ENCODE data around the gene SIGLEC11.

SIGLEC11 gene

DNA sequence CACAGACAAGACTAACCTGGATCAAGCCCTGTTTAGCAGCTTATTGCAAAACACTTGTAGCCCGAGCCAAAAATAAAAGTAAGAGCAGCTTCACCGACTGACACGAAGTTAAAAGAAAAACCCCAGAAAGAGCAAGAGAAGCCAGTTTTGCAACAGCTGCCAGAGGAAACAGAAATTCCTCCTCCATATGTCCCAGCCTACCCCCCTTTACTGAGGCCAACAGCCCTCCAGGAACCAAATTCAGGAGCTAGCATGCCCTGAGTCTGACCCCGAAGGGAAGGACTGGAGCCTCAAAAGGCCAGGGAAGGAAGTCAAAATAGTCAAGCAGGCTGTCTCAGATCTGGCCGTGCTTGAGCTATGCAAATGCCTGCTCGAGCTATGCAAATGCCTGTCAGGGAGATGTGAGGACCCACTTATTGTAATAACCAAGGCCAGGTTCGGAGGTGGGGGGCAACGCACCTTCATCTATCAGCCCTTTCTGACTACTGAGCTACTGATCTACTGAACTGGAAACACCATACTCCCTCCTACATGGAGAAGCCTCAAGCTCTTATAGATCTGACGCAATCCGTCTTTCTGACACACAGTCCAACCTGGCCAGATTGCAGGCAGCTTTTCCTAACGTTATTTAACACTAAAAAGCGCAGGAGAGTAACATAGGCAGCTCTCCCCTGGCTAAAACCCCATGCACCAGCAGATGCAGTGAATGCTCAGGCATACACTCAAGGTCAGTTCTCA, 6.7 kb downstream of the SIGLEC11 start:
- no peak for TF ChIP-seq EZH2 (IDR thresholded peaks at IDR 0.05; ENCODE audit: borderline replicate concordance, low read length)
- TF ChIP-seq, protein P1, sequence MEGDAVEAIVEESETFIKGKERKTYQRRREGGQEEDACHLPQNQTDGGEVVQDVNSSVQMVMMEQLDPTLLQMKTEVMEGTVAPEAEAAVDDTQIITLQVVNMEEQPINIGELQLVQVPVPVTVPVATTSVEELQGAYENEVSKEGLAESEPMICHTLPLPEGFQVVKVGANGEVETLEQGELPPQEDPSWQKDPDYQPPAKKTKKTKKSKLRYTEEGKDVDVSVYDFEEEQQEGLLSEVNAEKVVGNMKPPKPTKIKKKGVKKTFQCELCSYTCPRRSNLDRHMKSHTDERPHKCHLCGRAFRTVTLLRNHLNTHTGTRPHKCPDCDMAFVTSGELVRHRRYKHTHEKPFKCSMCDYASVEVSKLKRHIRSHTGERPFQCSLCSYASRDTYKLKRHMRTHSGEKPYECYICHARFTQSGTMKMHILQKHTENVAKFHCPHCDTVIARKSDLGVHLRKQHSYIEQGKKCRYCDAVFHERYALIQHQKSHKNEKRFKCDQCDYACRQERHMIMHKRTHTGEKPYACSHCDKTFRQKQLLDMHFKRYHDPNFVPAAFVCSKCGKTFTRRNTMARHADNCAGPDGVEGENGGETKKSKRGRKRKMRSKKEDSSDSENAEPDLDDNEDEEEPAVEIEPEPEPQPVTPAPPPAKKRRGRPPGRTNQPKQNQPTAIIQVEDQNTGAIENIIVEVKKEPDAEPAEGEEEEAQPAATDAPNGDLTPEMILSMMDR (IDR thresholded peaks at IDR 0.05; ENCODE audit: low read length) = no peak
- H4K20me1 ChIP-seq (ENCODE audit: insufficient read depth, low read length) = no peaks in the 10 kb centered on the region
- H3K9me2 ChIP-seq (ENCODE audit: low read depth, low read length) = no peaks in the 10 kb centered on the region
- H3K27me3 ChIP-seq (ENCODE audit: insufficient read depth, low read length) = peaks cover 8% of the 10 kb centered on the region
- no peak overlapping the region for H2AFZ ChIP-seq (ENCODE audit: low read length)
- H3F3A ChIP-seq (ENCODE audit: insufficient read depth, low read length) = no peaks in the 10 kb centered on the region
- no peak overlapping the region for H3K4me3 ChIP-seq (ENCODE audit: low read depth, low read length, poor library complexity, severe bottlenecking)
- H3K9ac ChIP-seq (ENCODE audit: low read length) = no peak overlapping the region
- H3K36me3 ChIP-seq (ENCODE audit: insufficient read depth, low read length) = no peaks in the 10 kb centered on the region; the same call in 1 of the 2 replicates
- H3K27ac ChIP-seq (ENCODE audit: low read depth, low read length, poor library complexity, severe bottlenecking) = no peak overlapping the region
- no peak overlapping the region for H3K4me2 ChIP-seq (ENCODE audit: low read length)
- no peaks in the 10 kb centered on the region for H3K79me2 ChIP-seq (ENCODE audit: insufficient read depth, low read length)
- H3K4me1 ChIP-seq (ENCODE audit: insufficient read depth, low read length, severe bottlenecking) = peaks cover 7% of the 10 kb centered on the region
- no peaks in the 10 kb centered on the region for H3K9me3 ChIP-seq (ENCODE audit: low read length)

DNA sequence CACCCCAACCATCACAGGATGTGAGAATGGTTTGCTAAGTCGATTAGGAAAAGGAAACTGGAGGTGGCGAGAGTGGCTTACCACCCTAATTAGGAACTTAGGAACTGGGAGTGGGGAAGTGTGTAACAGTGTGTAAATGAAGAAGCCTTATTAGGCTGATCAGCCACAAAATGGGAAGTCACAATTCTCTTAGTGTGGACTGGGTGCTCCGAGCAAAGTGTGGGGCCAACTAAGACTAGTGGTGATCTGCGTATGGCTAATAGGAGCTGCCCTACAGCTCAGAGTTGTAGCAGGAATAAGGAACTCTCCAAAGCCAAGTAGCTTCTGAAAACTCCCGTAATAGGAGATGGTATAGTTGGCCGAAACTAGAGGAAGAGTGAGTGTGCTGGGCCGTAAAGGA, 7.6 kb downstream of the SIGLEC11 start:
- no peaks in the 10 kb centered on the region for H3K79me2 ChIP-seq (ENCODE audit: insufficient read depth, low read length)
- no peak overlapping the region for H3K4me2 ChIP-seq (ENCODE audit: low read length)
- no peak overlapping the region for H3K27ac ChIP-seq (ENCODE audit: low read depth, low read length, poor library complexity, severe bottlenecking)
- no peak overlapping the region for H3K4me3 ChIP-seq (ENCODE audit: low read depth, low read length, poor library complexity, severe bottlenecking)
- no peaks in the 10 kb centered on the region for H3F3A ChIP-seq (ENCODE audit: insufficient read depth, low read length)
- H3K4me1 ChIP-seq (ENCODE audit: insufficient read depth, low read length, severe bottlenecking) = peaks cover 7% of the 10 kb centered on the region
- no peaks in the 10 kb centered on the region for H3K9me3 ChIP-seq (ENCODE audit: low read length)
- TF ChIP-seq EZH2 (IDR thresholded peaks at IDR 0.05; ENCODE audit: borderline replicate concordance, low read length) = no peak
- TF ChIP-seq, protein P1 (IDR thresholded peaks at IDR 0.05; ENCODE audit: low read length) = no peak
- no peak overlapping the region for H3K9ac ChIP-seq (ENCODE audit: low read length)
- no peak overlapping the region for H2AFZ ChIP-seq (ENCODE audit: low read length)
- no peaks in the 10 kb centered on the region for H4K20me1 ChIP-seq (ENCODE audit: insufficient read depth, low read length)
- H3K9me2 ChIP-seq (ENCODE audit: low read depth, low read length) = no peaks in the 10 kb centered on the region
- H3K27me3 ChIP-seq (ENCODE audit: insufficient read depth, low read length) = peaks cover 8% of the 10 kb centered on the region
- H3K36me3 ChIP-seq (ENCODE audit: insufficient read depth, low read length) = no peaks in the 10 kb centered on the region; the same call in 1 of the 2 replicates

DNA sequence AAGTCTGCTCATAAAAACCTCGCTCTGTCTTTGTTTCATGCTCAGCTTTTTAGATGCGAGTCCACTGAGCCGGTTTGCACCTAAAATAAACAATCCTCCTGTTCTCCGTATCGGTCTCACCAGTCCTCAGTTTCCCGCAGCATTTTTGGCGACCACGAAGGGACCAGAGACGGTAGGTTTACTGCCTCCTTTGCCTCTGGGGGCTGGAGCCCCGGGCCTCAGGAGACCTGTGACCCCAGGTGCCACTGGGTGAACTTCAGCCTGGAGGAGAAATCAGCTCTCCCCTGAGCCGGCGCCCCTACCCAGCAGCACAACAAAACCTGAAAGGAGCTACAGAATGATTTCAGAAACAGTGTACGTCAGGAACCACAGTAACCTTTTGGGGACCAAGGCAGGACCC, 8.1 kb downstream of the SIGLEC11 start:
- H4K20me1 ChIP-seq (ENCODE audit: insufficient read depth, low read length) = no peaks in the 10 kb centered on the region
- no peaks in the 10 kb centered on the region for H3K79me2 ChIP-seq (ENCODE audit: insufficient read depth, low read length)
- H3K4me1 ChIP-seq (ENCODE audit: insufficient read depth, low read length, severe bottlenecking) = peaks cover 7% of the 10 kb centered on the region
- TF ChIP-seq EZH2 (IDR thresholded peaks at IDR 0.05; ENCODE audit: borderline replicate concordance, low read length) = no peak
- TF ChIP-seq, protein P1 (IDR thresholded peaks at IDR 0.05; ENCODE audit: low read length) = no peak
- no peaks in the 10 kb centered on the region; the same call in 1 of the 2 replicates for H3K36me3 ChIP-seq (ENCODE audit: insufficient read depth, low read length)
- no peak overlapping the region for H3K9ac ChIP-seq (ENCODE audit: low read length)
- H3K27me3 ChIP-seq (ENCODE audit: insufficient read depth, low read length) = peaks cover 8% of the 10 kb centered on the region
- no peak overlapping the region for H3K4me2 ChIP-seq (ENCODE audit: low read length)
- no peaks in the 10 kb centered on the region for H3K9me3 ChIP-seq (ENCODE audit: low read length)
- no peaks in the 10 kb centered on the region for H3K9me2 ChIP-seq (ENCODE audit: low read depth, low read length)
- no peak overlapping the region for H3K4me3 ChIP-seq (ENCODE audit: low read depth, low read length, poor library complexity, severe bottlenecking)
- H3K27ac ChIP-seq (ENCODE audit: low read depth, low read length, poor library complexity, severe bottlenecking) = no peak overlapping the region
- no peaks in the 10 kb centered on the region for H3F3A ChIP-seq (ENCODE audit: insufficient read depth, low read length)
- no peak overlapping the region for H2AFZ ChIP-seq (ENCODE audit: low read length)

Data from OCI-LY1 (cell line).